Measurements from ENCODE around the gene FRS3.

DNA sequence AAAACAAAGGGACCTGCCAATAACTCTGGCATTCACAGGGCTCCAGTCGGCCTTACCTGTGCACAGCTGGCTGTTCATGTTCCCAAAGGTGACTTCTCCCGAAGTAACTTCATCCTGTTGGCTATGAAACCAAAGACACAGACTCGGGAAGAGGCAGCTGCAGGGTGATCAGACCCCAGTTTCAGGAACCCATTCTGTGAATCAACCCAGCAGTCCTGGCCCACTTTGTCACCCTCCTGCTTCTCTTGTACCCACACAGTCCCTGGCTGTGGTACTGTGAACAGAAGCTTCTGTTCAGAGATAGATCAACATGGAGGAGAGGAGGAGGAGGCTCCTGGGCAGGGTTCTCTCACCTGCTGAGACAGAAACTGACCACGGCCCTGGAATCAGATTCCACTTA is 23.8 kb downstream of the FRS3 start:
- TF ChIP-seq, protein P1, sequence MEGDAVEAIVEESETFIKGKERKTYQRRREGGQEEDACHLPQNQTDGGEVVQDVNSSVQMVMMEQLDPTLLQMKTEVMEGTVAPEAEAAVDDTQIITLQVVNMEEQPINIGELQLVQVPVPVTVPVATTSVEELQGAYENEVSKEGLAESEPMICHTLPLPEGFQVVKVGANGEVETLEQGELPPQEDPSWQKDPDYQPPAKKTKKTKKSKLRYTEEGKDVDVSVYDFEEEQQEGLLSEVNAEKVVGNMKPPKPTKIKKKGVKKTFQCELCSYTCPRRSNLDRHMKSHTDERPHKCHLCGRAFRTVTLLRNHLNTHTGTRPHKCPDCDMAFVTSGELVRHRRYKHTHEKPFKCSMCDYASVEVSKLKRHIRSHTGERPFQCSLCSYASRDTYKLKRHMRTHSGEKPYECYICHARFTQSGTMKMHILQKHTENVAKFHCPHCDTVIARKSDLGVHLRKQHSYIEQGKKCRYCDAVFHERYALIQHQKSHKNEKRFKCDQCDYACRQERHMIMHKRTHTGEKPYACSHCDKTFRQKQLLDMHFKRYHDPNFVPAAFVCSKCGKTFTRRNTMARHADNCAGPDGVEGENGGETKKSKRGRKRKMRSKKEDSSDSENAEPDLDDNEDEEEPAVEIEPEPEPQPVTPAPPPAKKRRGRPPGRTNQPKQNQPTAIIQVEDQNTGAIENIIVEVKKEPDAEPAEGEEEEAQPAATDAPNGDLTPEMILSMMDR (IDR thresholded peaks at IDR 0.05; ENCODE audit: insufficient read depth, low read depth, low read length), result no peak
- TF ChIP-seq EZH2 (IDR thresholded peaks at IDR 0.05; ENCODE audit: insufficient read depth, low read length), result no peak
